PC-3 (cell line): ENCODE measurements around the gene ARHGEF11.

Experiments used
- EZH2 ChIP-seq: fragments of 300-600 bp; sonication (generic); IDR thresholded peaks from one replicate; pipeline ENCODE4 v1.6.1; 2017; ENCODE audit warnings: antibody characterized with exemption, mild to moderate bottlenecking, low read length; ENCODE audit not compliant: unreplicated experiment
- EZH2phosphoT487 ChIP-seq: fragments of 300-600 bp; sonication (generic); IDR thresholded peaks from 2 replicates; pipeline ENCODE4 v1.6.1; 2018; ENCODE audit warnings: mild to moderate bottlenecking, antibody characterized with exemption, low read length, borderline replicate concordance
- TF ChIP-seq, protein P1 (sequence below): fragments of 300-600 bp; sonication (generic); conservative IDR thresholded peaks from 2 replicates; pipeline ENCODE4 v1.5.1; 2017; ENCODE audit warnings: antibody characterized with exemption, low read depth, mild to moderate bottlenecking, low read length

DNA sequence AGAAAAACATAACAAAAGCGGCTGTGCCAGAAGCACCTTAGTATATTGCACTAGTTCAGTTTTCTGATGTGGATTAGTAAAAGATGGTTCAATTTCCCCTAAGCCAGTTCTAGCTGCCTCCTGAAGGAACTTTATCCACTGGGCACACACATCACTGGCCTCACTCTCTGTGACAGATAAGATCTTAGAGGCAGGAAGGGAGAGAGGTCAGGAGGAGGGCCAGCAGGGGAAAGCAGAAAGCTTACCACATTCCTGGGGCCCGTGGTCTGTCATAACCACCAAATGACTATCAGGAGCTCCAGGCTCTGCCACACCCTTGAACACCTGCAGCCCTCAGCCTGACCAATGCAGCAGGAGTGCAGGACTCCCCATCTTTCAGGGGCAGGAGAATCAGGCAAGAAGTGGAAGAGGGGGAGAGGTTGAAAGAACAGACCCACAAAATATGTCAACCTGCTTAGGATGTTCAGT is 87.3 kb downstream of the ARHGEF11 start:
- TF ChIP-seq, protein P1, sequence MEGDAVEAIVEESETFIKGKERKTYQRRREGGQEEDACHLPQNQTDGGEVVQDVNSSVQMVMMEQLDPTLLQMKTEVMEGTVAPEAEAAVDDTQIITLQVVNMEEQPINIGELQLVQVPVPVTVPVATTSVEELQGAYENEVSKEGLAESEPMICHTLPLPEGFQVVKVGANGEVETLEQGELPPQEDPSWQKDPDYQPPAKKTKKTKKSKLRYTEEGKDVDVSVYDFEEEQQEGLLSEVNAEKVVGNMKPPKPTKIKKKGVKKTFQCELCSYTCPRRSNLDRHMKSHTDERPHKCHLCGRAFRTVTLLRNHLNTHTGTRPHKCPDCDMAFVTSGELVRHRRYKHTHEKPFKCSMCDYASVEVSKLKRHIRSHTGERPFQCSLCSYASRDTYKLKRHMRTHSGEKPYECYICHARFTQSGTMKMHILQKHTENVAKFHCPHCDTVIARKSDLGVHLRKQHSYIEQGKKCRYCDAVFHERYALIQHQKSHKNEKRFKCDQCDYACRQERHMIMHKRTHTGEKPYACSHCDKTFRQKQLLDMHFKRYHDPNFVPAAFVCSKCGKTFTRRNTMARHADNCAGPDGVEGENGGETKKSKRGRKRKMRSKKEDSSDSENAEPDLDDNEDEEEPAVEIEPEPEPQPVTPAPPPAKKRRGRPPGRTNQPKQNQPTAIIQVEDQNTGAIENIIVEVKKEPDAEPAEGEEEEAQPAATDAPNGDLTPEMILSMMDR = no peak
- TF ChIP-seq EZH2 (no peak), EZH2phosphoT487 (no peak)
